ENCODE results near the gene PTPN14.
"Not testable (repeated sequence)": the region's sequence is repeated elsewhere in the genome, so short reads cannot be mapped to it uniquely, and the experiment has no call there.

The PTPN14 gene

GRCh38 chr1:214523124-214523824 lies 28.1 kb downstream of the PTPN14 start (continued):
- TF ChIP-seq ZFP30 (CRISPR knock-in tag; IDR thresholded peaks at IDR 0.05), result no peak
- no peak for TF ChIP-seq ZNF565 (CRISPR knock-in tag; conservative IDR thresholded peaks at IDR 0.05; ENCODE audit: low read depth)
- TF ChIP-seq OSR1 (CRISPR knock-in tag; IDR thresholded peaks at IDR 0.05), result no peak
- no peak for TF ChIP-seq ESRRG (CRISPR knock-in tag; IDR thresholded peaks at IDR 0.05)
- no peak for TF ChIP-seq ZFP3 (CRISPR knock-in tag; IDR thresholded peaks at IDR 0.05)

DNA sequence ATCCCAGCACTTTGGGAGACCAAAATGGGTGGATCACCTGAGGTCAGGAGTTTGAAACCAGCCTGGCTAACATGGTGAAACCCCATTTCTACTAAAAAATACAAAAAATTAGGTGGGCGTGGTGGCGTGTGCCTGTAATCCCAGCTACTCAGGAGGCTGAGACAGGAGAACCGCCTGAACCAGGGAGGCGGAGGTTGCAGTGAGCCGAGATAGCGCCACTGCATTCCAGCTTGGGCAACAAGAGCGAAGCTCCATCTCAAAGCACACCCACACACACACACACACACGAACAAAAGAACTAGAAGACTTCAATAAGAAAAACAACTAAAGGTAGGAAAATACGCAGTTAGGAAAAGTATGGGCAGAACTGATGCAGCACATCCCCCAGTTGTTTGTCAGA lies 29.9 kb downstream of the PTPN14 start:
- not testable (repeated sequence) for ATAC-seq

- TF ChIP-seq BACH2 (CRISPR knock-in tag; IDR thresholded peaks at IDR 0.05; ENCODE audit: borderline replicate concordance) (no peak), PPARA (CRISPR knock-in tag; IDR thresholded peaks at IDR 0.05; ENCODE audit: borderline replicate concordance) (no peak), ZNF8 (CRISPR knock-in tag; IDR thresholded peaks at IDR 0.05) (no peak), GLIS3 (CRISPR knock-in tag; IDR thresholded peaks at IDR 0.05) (no peak), POU6F1 (CRISPR knock-in tag; IDR thresholded peaks at IDR 0.05; ENCODE audit: borderline replicate concordance, low read depth) (no peak), ZC3H10 (CRISPR knock-in tag; IDR thresholded peaks at IDR 0.05) (no peak), CREB5 (CRISPR knock-in tag; IDR thresholded peaks at IDR 0.05; ENCODE audit: low read depth) (no peak)
- no peak for ATAC-seq
These were observed 30.7 kb downstream of the PTPN14 start for GRCh38 chr1:214520544-214521165.

DNA sequence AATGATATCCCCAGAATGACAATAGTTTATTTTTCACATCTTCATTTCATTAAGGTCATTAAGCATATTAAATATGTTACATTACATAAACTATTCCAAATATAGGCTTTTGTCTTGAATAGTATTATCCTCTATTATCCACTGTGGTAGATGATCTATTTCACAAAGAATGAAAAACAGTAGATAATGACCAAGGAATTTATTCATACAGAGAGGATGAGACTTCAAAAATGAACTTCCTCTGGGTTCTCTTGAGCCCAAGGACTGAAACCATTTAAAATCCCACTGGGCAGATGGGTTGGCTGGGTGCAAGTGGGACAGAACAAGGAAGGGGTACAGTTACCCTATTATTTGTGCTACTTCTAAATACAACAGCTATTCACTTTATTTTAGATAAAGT lies 33.0 kb downstream of the PTPN14 start:
- TF ChIP-seq TOX (CRISPR knock-in tag; IDR thresholded peaks at IDR 0.05; ENCODE audit: borderline replicate concordance) (no peak), BACH2 (CRISPR knock-in tag; IDR thresholded peaks at IDR 0.05; ENCODE audit: borderline replicate concordance) (no peak), POU6F1 (CRISPR knock-in tag; IDR thresholded peaks at IDR 0.05; ENCODE audit: borderline replicate concordance, low read depth) (no peak), ZNF70 (CRISPR knock-in tag; IDR thresholded peaks at IDR 0.05) (no peak), OSR1 (CRISPR knock-in tag; IDR thresholded peaks at IDR 0.05) (no peak), CREB5 (CRISPR knock-in tag; IDR thresholded peaks at IDR 0.05; ENCODE audit: low read depth) (no peak), ZNF8 (CRISPR knock-in tag; IDR thresholded peaks at IDR 0.05) (no peak), GLIS3 (CRISPR knock-in tag; IDR thresholded peaks at IDR 0.05) (no peak)
- ATAC-seq, result peak; percentile 82

GRCh38 chr1:214516434-214517326 lies 34.7 kb downstream of the PTPN14 start:
- no peak for TF ChIP-seq GLIS3 (CRISPR knock-in tag; IDR thresholded peaks at IDR 0.05)
- no peak for TF ChIP-seq RARB (CRISPR knock-in tag; IDR thresholded peaks at IDR 0.05)
- TF ChIP-seq ESRRG (CRISPR knock-in tag; IDR thresholded peaks at IDR 0.05), result no peak
- TF ChIP-seq ISL1 (CRISPR knock-in tag; IDR thresholded peaks at IDR 0.05), result no peak
- TF ChIP-seq ZFP30 (CRISPR knock-in tag; IDR thresholded peaks at IDR 0.05), result no peak
- no peak for TF ChIP-seq TSHZ2 (CRISPR knock-in tag; IDR thresholded peaks at IDR 0.05)
- TF ChIP-seq BACH2 (CRISPR knock-in tag; IDR thresholded peaks at IDR 0.05; ENCODE audit: borderline replicate concordance), result no peak
- TF ChIP-seq TCF4 (CRISPR knock-in tag; IDR thresholded peaks at IDR 0.05; ENCODE audit: borderline replicate concordance), result no peak
- no peak for TF ChIP-seq CREB5 (CRISPR knock-in tag; IDR thresholded peaks at IDR 0.05; ENCODE audit: low read depth)
- no peak for TF ChIP-seq OSR1 (CRISPR knock-in tag; IDR thresholded peaks at IDR 0.05)
- no peak for TF ChIP-seq ARNTL (CRISPR knock-in tag; IDR thresholded peaks at IDR 0.05; ENCODE audit: borderline replicate concordance, low read depth)
- ATAC-seq, result no peak

Measured in SK-N-SH treated with all-trans-retinoic acid at 6 μM for 48 hours (cell line).